Measurements from ENCODE around the gene PRKAR1B. TPM values are rescaled to one million over a fixed set of nuclear protein-coding genes. Genes with fewer than 3 reads are reported as not detected.

Gene PRKAR1B
- total RNA-seq, 2 donors from 2014 or later: 2.0 to 3.4 TPM

GRCh38 chr7:742791-743190 lies 15.7 kb upstream of the PRKAR1B start:
- Histone ChIP-seq H3K27me3 (no peaks in the 10 kb centered on the region), H3K27ac (no peak overlapping the region), H3K36me3 (replicated peaks in 1 of 2; ENCODE audit: insufficient read depth in 1 of 2, low read depth in 2 of 2) (peaks cover 0 to 7% of the 10 kb centered on the region in 2 donors), H3K4me1 (no peaks in the 10 kb centered on the region), H3K4me3 (no peak overlapping the region), H3K9me3 (no peaks in the 10 kb centered on the region)
- intact Hi-C loops (cut with DNase I): no loop called here
- ATAC-seq (no peak), DNase-seq (no peak)
- TF ChIP-seq, protein P1, sequence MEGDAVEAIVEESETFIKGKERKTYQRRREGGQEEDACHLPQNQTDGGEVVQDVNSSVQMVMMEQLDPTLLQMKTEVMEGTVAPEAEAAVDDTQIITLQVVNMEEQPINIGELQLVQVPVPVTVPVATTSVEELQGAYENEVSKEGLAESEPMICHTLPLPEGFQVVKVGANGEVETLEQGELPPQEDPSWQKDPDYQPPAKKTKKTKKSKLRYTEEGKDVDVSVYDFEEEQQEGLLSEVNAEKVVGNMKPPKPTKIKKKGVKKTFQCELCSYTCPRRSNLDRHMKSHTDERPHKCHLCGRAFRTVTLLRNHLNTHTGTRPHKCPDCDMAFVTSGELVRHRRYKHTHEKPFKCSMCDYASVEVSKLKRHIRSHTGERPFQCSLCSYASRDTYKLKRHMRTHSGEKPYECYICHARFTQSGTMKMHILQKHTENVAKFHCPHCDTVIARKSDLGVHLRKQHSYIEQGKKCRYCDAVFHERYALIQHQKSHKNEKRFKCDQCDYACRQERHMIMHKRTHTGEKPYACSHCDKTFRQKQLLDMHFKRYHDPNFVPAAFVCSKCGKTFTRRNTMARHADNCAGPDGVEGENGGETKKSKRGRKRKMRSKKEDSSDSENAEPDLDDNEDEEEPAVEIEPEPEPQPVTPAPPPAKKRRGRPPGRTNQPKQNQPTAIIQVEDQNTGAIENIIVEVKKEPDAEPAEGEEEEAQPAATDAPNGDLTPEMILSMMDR (IDR thresholded peaks at IDR 0.05): no peak
- TF ChIP-seq POLR2A (IDR thresholded peaks at IDR 0.05): no peak
- WGBS, 2 donors: 74 to 87% methylated on average over 7 to 8 of the region's 8 CpGs

- Histone ChIP-seq H3K4me3 (no peak overlapping the region), H3K27ac (no peak overlapping the region), H3K9me3 (no peaks in the 10 kb centered on the region), H3K36me3 (replicated peaks in 1 of 2; ENCODE audit: insufficient read depth in 1 of 2, low read depth in 2 of 2) (peaks cover 0 to 7% of the 10 kb centered on the region in 2 donors), H3K4me1 (no peaks in the 10 kb centered on the region), H3K27me3 (no peaks in the 10 kb centered on the region)
- DNase-seq (no peak), ATAC-seq (no peak)
- intact Hi-C loops (cut with DNase I): no loop called here
- 88 to 95% methylated on average over 10 to 15 of the region's 15 CpGs for WGBS, 2 donors
- TF ChIP-seq POLR2A (IDR thresholded peaks at IDR 0.05): no peak
- TF ChIP-seq, protein P1 (IDR thresholded peaks at IDR 0.05): no peak
These were observed 14.8 kb upstream of the PRKAR1B start for GRCh38 chr7:741850-742249.

- intact Hi-C loops (cut with DNase I): no loop called here
- Histone ChIP-seq H3K4me1 (no peaks in the 10 kb centered on the region), H3K36me3 (replicated peaks in 1 of 2; ENCODE audit: insufficient read depth in 1 of 2, low read depth in 2 of 2) (peaks cover 0 to 7% of the 10 kb centered on the region in 2 donors), H3K27me3 (no peaks in the 10 kb centered on the region), H3K4me3 (no peak overlapping the region), H3K9me3 (no peaks in the 10 kb centered on the region), H3K27ac (no peak overlapping the region)
- DNase-seq (no peak), ATAC-seq (no peak)
- 84 to 89% methylated on average over 7 to 15 of the region's 17 CpGs for WGBS, 2 donors
- TF ChIP-seq POLR2A (IDR thresholded peaks at IDR 0.05): no peak
- TF ChIP-seq, protein P1 (IDR thresholded peaks at IDR 0.05): no peak
These were observed 14.2 kb upstream of the PRKAR1B start for GRCh38 chr7:741191-741671.

DNA sequence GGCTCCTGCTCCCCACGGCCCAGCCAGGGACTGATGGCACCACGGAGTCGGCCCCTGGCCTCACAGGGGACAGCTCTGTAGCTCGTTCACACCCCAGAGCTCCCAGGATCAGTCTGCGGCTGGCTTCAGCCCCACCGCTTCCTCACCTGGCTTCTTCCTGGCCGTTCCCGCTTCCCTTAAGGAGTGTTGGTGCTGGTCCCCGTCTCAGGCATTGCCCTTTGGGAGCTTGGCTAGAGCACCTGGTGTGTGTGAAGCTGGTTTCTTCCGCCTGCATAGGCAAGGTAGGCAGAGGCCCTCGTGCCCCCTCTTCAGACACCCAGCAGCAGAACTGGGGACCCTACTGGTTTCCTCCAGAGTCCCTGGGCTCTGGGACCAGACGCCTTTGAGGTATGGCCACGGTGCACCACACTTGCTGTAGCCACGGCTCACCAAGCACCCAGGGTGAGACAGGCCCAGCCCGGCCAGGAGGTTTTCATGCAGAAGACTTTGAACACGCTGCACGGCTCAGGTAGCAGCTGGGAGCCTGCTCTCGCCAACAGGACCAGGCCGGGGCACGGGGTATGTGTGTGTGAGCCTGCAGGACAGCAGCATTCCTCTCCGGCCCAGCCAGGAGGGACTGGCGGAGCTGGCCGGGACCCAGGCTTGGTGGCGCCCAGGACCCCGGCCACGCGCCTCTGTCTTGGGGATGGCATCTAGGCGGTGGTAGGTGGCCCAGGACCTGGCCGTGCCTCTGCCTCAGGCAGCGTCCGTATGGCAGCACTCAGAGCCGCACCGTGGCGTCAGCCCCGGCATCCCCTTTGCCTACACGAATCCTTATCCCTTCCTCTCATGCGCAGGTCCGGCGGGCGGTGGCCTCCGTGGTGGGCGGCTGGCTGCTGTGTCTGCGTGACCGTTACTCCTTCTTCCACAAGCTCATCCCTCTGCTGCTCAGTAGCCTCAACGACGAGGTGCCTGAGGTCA lies 13.2 kb upstream of the PRKAR1B start:
- 93% methylated on average over 35 to 40 of the region's 46 CpGs for WGBS, 2 donors
- DNase-seq (no peak), ATAC-seq (no peak)
- Histone ChIP-seq H3K4me1 (no peaks in the 10 kb centered on the region), H3K9me3 (no peaks in the 10 kb centered on the region), H3K4me3 (no peak overlapping the region), H3K36me3 (replicated peaks in 1 of 2; ENCODE audit: insufficient read depth in 1 of 2, low read depth in 2 of 2) (peaks cover 0 to 3% of the 10 kb centered on the region in 2 donors), H3K27me3 (no peaks in the 10 kb centered on the region), H3K27ac (no peak overlapping the region)
- intact Hi-C loops (cut with DNase I): no loop called here
- no peak for TF ChIP-seq POLR2A (IDR thresholded peaks at IDR 0.05)
- TF ChIP-seq, protein P1 (IDR thresholded peaks at IDR 0.05): no peak
